Ascending aorta (tissue), 2 donors: ENCODE measurements around the gene GPHN. TPM values are rescaled to one million over a fixed set of nuclear protein-coding genes. Genes with fewer than 3 reads are reported as not detected.

Experiments used
- DNase-seq, 2 donors: peaks; one replicate each; pipeline ENCODE4 v3.0.0-alpha.2; 2019; ENCODE audit warnings: low spot score in 2 of 2
- H3K27ac ChIP-seq, 2 donors: fragments of 200-600 bp; sonication (generic); one replicate each; pipeline ENCODE4 v1.5.1; 2016 to 2017; ENCODE audit warnings: mild to moderate bottlenecking in 1 of 2
- H3K27me3 ChIP-seq: fragments of 200-600 bp; sonication (generic); one replicate; pipeline ENCODE4 v1.5.1; 2017
- H3K36me3 ChIP-seq, 2 donors: fragments of 200-600 bp; sonication (generic); one replicate each; pipeline ENCODE4 v1.5.1; 2016
- H3K4me1 ChIP-seq, 2 donors: fragments of 200-600 bp; sonication (generic); one replicate each; pipeline ENCODE4 v1.5.1; 2016 to 2017; ENCODE audit warnings: mild to moderate bottlenecking in 1 of 2
- H3K4me3 ChIP-seq, 2 donors: fragments of 200-600 bp; sonication (generic); one replicate each; pipeline ENCODE4 v1.5.1; 2016 to 2017; ENCODE audit warnings: mild to moderate bottlenecking in 1 of 2
- H3K9me3 ChIP-seq, 2 donors: fragments of 200-600 bp; sonication (generic); one replicate each; pipeline ENCODE4 v1.5.1; 2016
- CTCF ChIP-seq, 3 experiments: fragments of 200-600 bp in 2 of 3; fragments of 450-650 bp in 1 of 3; sonication (generic) in 2 of 3; IDR thresholded peaks; one replicate each; pipeline ENCODE4 v1.5.1; 2016 to 2019; ENCODE audit warnings: antibody characterized with exemption in 3 of 3, mild to moderate bottlenecking in 1 of 3, moderate library complexity in 1 of 3
- intact Hi-C: fragments of 100-400 bp; cut with DNase I; formaldehyde crosslinking; loops from one replicate; pipeline ENCODE4 v1.15.1; 2023
- total RNA-seq: library from RNA; depleted of rRNA; stranded (reverse); fragments of >200 nt; gene quantifications from one replicate; pipeline ENCODE4 v1.1.0, GENCODE V29; 2016

The GPHN gene
- total RNA-seq, 1 donor from 2014 or later, result 3.3 TPM

- H3K4me3 ChIP-seq, result no peak overlapping the region
- H3K4me1 ChIP-seq, result no peaks in the 10 kb centered on the region
- no peak for DNase-seq
- H3K27me3 ChIP-seq, result no peaks in the 10 kb centered on the region
- H3K27ac ChIP-seq, result no peak overlapping the region
- intact Hi-C loops, result no loop called here
- TF ChIP-seq CTCF (IDR thresholded peaks at IDR 0.05), result no peak
- H3K36me3 ChIP-seq, result no peaks in the 10 kb centered on the region
- no peaks in the 10 kb centered on the region for H3K9me3 ChIP-seq
Observed at GRCh38 chr14:67016856-67017255, 508.9 kb downstream of the GPHN start.

GRCh38 chr14:67018720-67019119, 510.8 kb downstream of the GPHN start:
- TF ChIP-seq CTCF (IDR thresholded peaks at IDR 0.05), result no peak
- Histone ChIP-seq H3K27ac (no peak overlapping the region), H3K4me3 (no peak overlapping the region), H3K36me3 (no peaks in the 10 kb centered on the region), H3K4me1 (no peaks in the 10 kb centered on the region), H3K27me3 (no peaks in the 10 kb centered on the region), H3K9me3 (no peaks in the 10 kb centered on the region)
- no peak for DNase-seq
- intact Hi-C loops, result no loop called here

- no peaks in the 10 kb centered on the region for H3K9me3 ChIP-seq
- TF ChIP-seq CTCF (IDR thresholded peaks at IDR 0.05), result no peak
- intact Hi-C loops, result no loop called here
- H3K27ac ChIP-seq, result no peak overlapping the region
- DNase-seq, result no peak
- no peaks in the 10 kb centered on the region for H3K27me3 ChIP-seq
- H3K4me1 ChIP-seq, result no peaks in the 10 kb centered on the region
- H3K4me3 ChIP-seq, result no peak overlapping the region
- peaks cover 0 to 3% of the 10 kb centered on the region in 2 donors for H3K36me3 ChIP-seq
Observed at GRCh38 chr14:67019796-67020195, 511.8 kb downstream of the GPHN start.

- no peak for DNase-seq
- Histone ChIP-seq H3K9me3 (peaks cover 0 to 10% of the 10 kb centered on the region in 2 donors), H3K36me3 (no peaks in the 10 kb centered on the region), H3K4me3 (no peak overlapping the region), H3K4me1 (no peaks in the 10 kb centered on the region), H3K27me3 (no peaks in the 10 kb centered on the region), H3K27ac (no peak overlapping the region)
- intact Hi-C loops, result no loop called here
- no peak for TF ChIP-seq CTCF (IDR thresholded peaks at IDR 0.05)
Observed at GRCh38 chr14:67031920-67032774, 524.2 kb downstream of the GPHN start.

- intact Hi-C loops, result no loop called here
- Histone ChIP-seq H3K9me3 (peaks cover 0 to 9% of the 10 kb centered on the region in 2 donors), H3K27me3 (no peaks in the 10 kb centered on the region), H3K27ac (no peak overlapping the region), H3K4me3 (no peak overlapping the region), H3K36me3 (peaks cover 0 to 12% of the 10 kb centered on the region in 2 donors), H3K4me1 (no peaks in the 10 kb centered on the region)
- no peak for TF ChIP-seq CTCF (IDR thresholded peaks at IDR 0.05)
- no peak for DNase-seq
Observed at GRCh38 chr14:67045440-67045839, 537.5 kb downstream of the GPHN start.
